Activated CD4-positive, alpha-beta memory T cell treated with anti-CD3 and anti-CD28 coated beads, Interleukin-2, amount 10 ng/mL, durations not matched to agents 7 days and 5 days (primary cell): ENCODE data around the gene LRRC8B. TPM values are rescaled to one million over a fixed set of nuclear protein-coding genes. Genes with fewer than 3 reads are reported as not detected.

Source experiments
- CTCF ChIA-PET: fragments of 350-600 bp; sonication (Branson Sonifier 250); formaldehyde crosslinking; loops from one replicate; lab custom pipeline; 2021; ENCODE audit warnings: antibody characterized with exemption, inconsistent platforms; lab: Charles Lee
- POLR2A ChIA-PET: fragments of 350-600 bp; sonication (Branson Sonifier 250); formaldehyde crosslinking; loops from one replicate; lab custom pipeline; 2021; ENCODE audit warnings: antibody characterized with exemption; lab: Charles Lee
- DNase-seq: peaks from one replicate; pipeline ENCODE4 v3.0.0-alpha.2; 2020
- H3K27ac Mint-ChIP-seq: one replicate; pipeline ENCODE4 v1.8.0; 2021; ENCODE audit warnings: mild to moderate bottlenecking, mixed read lengths
- H3K27me3 Mint-ChIP-seq: one replicate; pipeline ENCODE4 v1.8.0; 2021; ENCODE audit warnings: mixed read lengths
- H3K36me3 Mint-ChIP-seq: one replicate; pipeline ENCODE4 v1.8.0; 2021; ENCODE audit warnings: low read depth, mixed read lengths
- H3K4me1 Mint-ChIP-seq: one replicate; pipeline ENCODE4 v1.8.0; 2021; ENCODE audit warnings: mixed read lengths
- H3K4me3 Mint-ChIP-seq: one replicate; pipeline ENCODE4 v1.8.0; 2021; ENCODE audit warnings: mild to moderate bottlenecking, mixed read lengths
- H3K9me3 Mint-ChIP-seq: one replicate; pipeline ENCODE4 v1.8.0; 2021; ENCODE audit warnings: mixed read lengths
- total RNA-seq, 2 experiments: library from RNA; stranded (reverse); gene quantifications; one replicate each; pipeline ENCODE4 v1.2.3, GENCODE V29; 2021

Gene LRRC8B
- total RNA-seq, 2 experiments from 2014 or later: 21.3 to 21.7 TPM

GRCh38 chr1:89528382-89528780 is 3.8 kb downstream of the LRRC8B start:
- no peak overlapping the region for H3K4me3 Mint-ChIP-seq
- POLR2A ChIA-PET: interaction anchor here (0.9 to 1.8 kb wide), 6 partner anchors 12 to 105 kb away, joined by 3 to 4 read pairs (median 4); partner anchors contain the start of gene LRRC8C
- H3K9me3 Mint-ChIP-seq: no peaks in the 10 kb centered on the region
- CTCF ChIA-PET: interaction anchor here (1.5 to 1.6 kb wide), 2 partner anchors 71 to 102 kb away, joined by 4 to 5 read pairs; no protein-coding TSS in a partner anchor
- DNase-seq: no peak
- no peaks in the 10 kb centered on the region for H3K27me3 Mint-ChIP-seq
- H3K27ac Mint-ChIP-seq: no peak overlapping the region
- H3K4me1 Mint-ChIP-seq: peaks cover 50% of the 10 kb centered on the region
- H3K36me3 Mint-ChIP-seq: peaks cover 39% of the 10 kb centered on the region

DNA sequence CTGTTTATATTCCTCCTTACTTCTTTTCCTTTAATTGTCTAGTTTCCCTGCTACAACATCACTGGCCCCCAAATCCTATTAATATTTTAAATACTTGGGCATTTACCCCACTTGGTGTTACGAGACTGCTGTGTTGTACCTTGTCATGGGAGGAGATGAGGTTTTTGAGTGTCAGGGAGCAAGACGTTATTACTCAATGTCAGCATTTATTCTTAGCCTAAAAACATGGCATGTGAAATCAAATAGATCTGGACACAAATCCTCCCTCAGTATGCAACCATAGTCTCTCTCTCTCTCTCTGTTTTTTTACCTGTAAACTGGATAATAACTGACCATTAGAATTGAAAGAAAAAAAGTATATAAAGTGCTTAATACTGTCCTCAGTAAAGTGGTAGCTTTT is 4.6 kb downstream of the LRRC8B start:
- Mint-ChIP-seq H3K9me3 (no peaks in the 10 kb centered on the region), H3K27me3 (no peaks in the 10 kb centered on the region), H3K4me1 (peaks cover 47% of the 10 kb centered on the region), H3K36me3 (peaks cover 42% of the 10 kb centered on the region), H3K27ac (no peak overlapping the region), H3K4me3 (no peak overlapping the region)
- CTCF ChIA-PET: interaction anchor here (1.0 to 1.6 kb wide), 3 partner anchors 69 to 101 kb away, joined by 3 to 5 read pairs (median 4); no protein-coding TSS in a partner anchor
- DNase-seq: no peak
- POLR2A ChIA-PET: interaction anchor here (0.8 to 1.8 kb wide), 4 partner anchors 17 to 82 kb away, joined by 3 to 4 read pairs (median 4); no protein-coding TSS in a partner anchor

DNA sequence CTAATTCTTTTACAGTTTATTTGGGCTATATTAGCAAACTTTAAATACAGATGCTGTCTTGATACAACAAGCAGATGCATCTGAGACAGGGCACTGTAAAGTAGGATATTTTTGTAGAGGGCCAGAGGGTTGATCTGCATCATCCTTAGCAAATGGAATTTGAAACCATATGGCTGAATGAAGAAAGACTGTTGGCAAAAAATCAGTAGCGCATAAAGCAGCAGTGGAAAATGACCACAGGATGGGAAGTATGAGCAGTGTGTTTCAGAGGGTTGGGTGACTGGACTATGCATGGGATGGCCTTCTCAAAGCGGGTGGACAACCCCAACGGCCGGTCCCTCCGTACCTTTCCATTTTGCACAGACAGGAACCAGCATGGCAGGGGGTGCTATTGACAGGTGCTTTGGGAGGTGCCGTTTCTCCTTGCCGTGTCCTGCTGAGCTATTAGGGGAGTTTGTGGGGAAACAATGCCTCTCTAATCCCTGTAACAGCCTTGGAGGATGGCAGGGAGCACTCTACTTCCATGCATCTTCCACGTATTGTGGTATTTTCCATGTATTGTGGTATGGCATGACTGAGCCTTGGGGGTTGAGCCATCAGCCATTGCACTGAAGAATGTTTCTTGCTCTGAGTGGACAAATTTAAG is 5.9 kb downstream of the LRRC8B start:
- CTCF ChIA-PET: interaction anchor here (1.3 kb wide), 1 partner anchor 15 kb away, joined by 3 read pairs; no protein-coding TSS in a partner anchor
- H3K4me1 Mint-ChIP-seq: peaks cover 50% of the 10 kb centered on the region
- H3K9me3 Mint-ChIP-seq: no peaks in the 10 kb centered on the region
- H3K27ac Mint-ChIP-seq: no peak overlapping the region
- no peak for DNase-seq
- H3K4me3 Mint-ChIP-seq: no peak overlapping the region
- H3K27me3 Mint-ChIP-seq: no peaks in the 10 kb centered on the region
- POLR2A ChIA-PET: no interaction called here
- peaks cover 40% of the 10 kb centered on the region for H3K36me3 Mint-ChIP-seq

DNA sequence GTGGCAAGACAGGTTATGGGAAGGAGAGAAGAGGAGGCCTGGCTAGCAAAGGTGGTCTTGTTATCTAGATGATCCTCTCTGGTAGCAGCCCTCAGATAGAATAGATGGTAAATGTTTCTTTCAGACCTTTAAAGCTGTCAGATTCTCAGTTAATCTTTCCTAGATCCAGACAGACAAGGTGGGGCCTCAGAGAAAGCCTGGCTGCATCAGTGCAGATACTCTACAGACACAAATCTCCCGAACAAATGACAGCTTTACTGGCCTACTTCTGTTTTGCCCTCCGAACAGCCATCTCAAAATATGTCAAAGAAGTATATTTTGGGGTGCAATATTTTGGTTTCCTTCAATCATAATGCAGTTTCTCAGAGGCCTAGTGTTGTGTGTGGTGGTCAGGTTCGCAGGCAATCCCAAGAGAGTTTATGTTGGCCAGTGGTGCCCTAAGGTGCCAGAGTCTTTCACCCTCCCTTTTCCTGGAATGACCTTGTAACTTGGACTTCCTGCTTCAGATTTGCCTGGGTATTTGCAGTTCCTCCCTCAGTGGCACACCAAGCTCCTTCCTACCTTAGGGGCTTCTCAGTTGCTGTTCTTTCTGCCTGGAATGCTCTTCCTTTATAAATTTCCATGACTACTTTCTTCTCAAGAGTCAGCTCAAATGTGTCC is 7.0 kb downstream of the LRRC8B start:
- no peaks in the 10 kb centered on the region for H3K9me3 Mint-ChIP-seq
- peaks cover 41% of the 10 kb centered on the region for H3K36me3 Mint-ChIP-seq
- POLR2A ChIA-PET: no interaction called here
- no peak overlapping the region for H3K27ac Mint-ChIP-seq
- no peak for DNase-seq
- H3K4me1 Mint-ChIP-seq: peaks cover 51% of the 10 kb centered on the region
- CTCF ChIA-PET: interaction anchor here (0.9 to 1.4 kb wide), 2 partner anchors 9 to 12 kb away, joined by 3 read pairs; no protein-coding TSS in a partner anchor
- no peak overlapping the region for H3K4me3 Mint-ChIP-seq
- no peaks in the 10 kb centered on the region for H3K27me3 Mint-ChIP-seq

- POLR2A ChIA-PET: no interaction called here
- H3K36me3 Mint-ChIP-seq: peaks cover 45% of the 10 kb centered on the region
Measured at GRCh38 chr1:89532228-89532627, 7.6 kb downstream of the LRRC8B start.

GRCh38 chr1:89532866-89533265 is 8.2 kb downstream of the LRRC8B start:
- H3K4me3 Mint-ChIP-seq: no peak overlapping the region
- no peak overlapping the region for H3K27ac Mint-ChIP-seq
- POLR2A ChIA-PET: interaction anchor here (1.5 kb wide), 1 partner anchor 9 kb away, joined by 4 read pairs; the partner anchor contains the start of gene LRRC8B
- H3K27me3 Mint-ChIP-seq: no peaks in the 10 kb centered on the region
- DNase-seq: no peak
- H3K4me1 Mint-ChIP-seq: peaks cover 57% of the 10 kb centered on the region
- H3K36me3 Mint-ChIP-seq: peaks cover 46% of the 10 kb centered on the region
- CTCF ChIA-PET: no interaction called here
- H3K9me3 Mint-ChIP-seq: no peaks in the 10 kb centered on the region

More at GRCh38 chr1:89532228-89532627, 7.6 kb downstream of the LRRC8B start:
- no peak overlapping the region for H3K27ac Mint-ChIP-seq
- DNase-seq: no peak
- no peaks in the 10 kb centered on the region for H3K9me3 Mint-ChIP-seq
- H3K4me3 Mint-ChIP-seq: no peak overlapping the region
- no peaks in the 10 kb centered on the region for H3K27me3 Mint-ChIP-seq
- peaks cover 55% of the 10 kb centered on the region for H3K4me1 Mint-ChIP-seq
- CTCF ChIA-PET: interaction anchor here (0.9 to 1.4 kb wide), 2 partner anchors 9 to 13 kb away, joined by 3 read pairs; no protein-coding TSS in a partner anchor

- no peak for DNase-seq
- Mint-ChIP-seq H3K4me3 (no peak overlapping the region), H3K4me1 (peaks cover 61% of the 10 kb centered on the region), H3K36me3 (peaks cover 55% of the 10 kb centered on the region), H3K9me3 (peaks cover 2% of the 10 kb centered on the region), H3K27ac (no peak overlapping the region), H3K27me3 (no peaks in the 10 kb centered on the region)
- ChIA-PET POLR2A (interaction anchor here (0.6 kb wide), 1 partner anchor 74 kb away, joined by 5 read pairs; no protein-coding TSS in a partner anchor), CTCF (interaction anchor here (1.6 kb wide), 1 partner anchor 551 kb away, joined by 3 read pairs; no protein-coding TSS in a partner anchor)
Measured at GRCh38 chr1:89535537-89535936, 10.9 kb downstream of the LRRC8B start.

GRCh38 chr1:89536555-89537341 is 12.1 kb downstream of the LRRC8B start:
- Mint-ChIP-seq H3K9me3 (peaks cover 2% of the 10 kb centered on the region), H3K4me3 (no peak overlapping the region), H3K36me3 (peaks cover 52% of the 10 kb centered on the region), H3K27me3 (no peaks in the 10 kb centered on the region), H3K27ac (no peak overlapping the region), H3K4me1 (peaks cover 59% of the 10 kb centered on the region)
- no peak for DNase-seq
- ChIA-PET CTCF (interaction anchor here (1.1 to 1.6 kb wide), 2 partner anchors 93 to 553 kb away, joined by 3 read pairs; no protein-coding TSS in a partner anchor), POLR2A (interaction anchor here (0.8 to 1.1 kb wide), 2 partner anchors 9 to 12 kb away, joined by 3 read pairs; partner anchors contain the start of gene LRRC8B)

GRCh38 chr1:89538361-89538760 is 13.7 kb downstream of the LRRC8B start:
- H3K9me3 Mint-ChIP-seq: peaks cover 2% of the 10 kb centered on the region
- CTCF ChIA-PET: no interaction called here
- no peak overlapping the region for H3K27ac Mint-ChIP-seq
- POLR2A ChIA-PET: no interaction called here
- no peaks in the 10 kb centered on the region for H3K27me3 Mint-ChIP-seq
- DNase-seq: no peak
- H3K4me1 Mint-ChIP-seq: peaks cover 48% of the 10 kb centered on the region
- peaks cover 43% of the 10 kb centered on the region for H3K36me3 Mint-ChIP-seq
- H3K4me3 Mint-ChIP-seq: no peak overlapping the region

GRCh38 chr1:89539128-89539527 is 14.5 kb downstream of the LRRC8B start:
- Mint-ChIP-seq H3K9me3 (peaks cover 2% of the 10 kb centered on the region), H3K4me3 (no peak overlapping the region), H3K4me1 (peaks cover 47% of the 10 kb centered on the region), H3K27me3 (no peaks in the 10 kb centered on the region), H3K27ac (no peak overlapping the region), H3K36me3 (peaks cover 39% of the 10 kb centered on the region)
- CTCF ChIA-PET: interaction anchor here (1.5 kb wide), 1 partner anchor 224 kb away, joined by 4 read pairs; no protein-coding TSS in a partner anchor
- no peak for DNase-seq
- POLR2A ChIA-PET: no interaction called here

DNA sequence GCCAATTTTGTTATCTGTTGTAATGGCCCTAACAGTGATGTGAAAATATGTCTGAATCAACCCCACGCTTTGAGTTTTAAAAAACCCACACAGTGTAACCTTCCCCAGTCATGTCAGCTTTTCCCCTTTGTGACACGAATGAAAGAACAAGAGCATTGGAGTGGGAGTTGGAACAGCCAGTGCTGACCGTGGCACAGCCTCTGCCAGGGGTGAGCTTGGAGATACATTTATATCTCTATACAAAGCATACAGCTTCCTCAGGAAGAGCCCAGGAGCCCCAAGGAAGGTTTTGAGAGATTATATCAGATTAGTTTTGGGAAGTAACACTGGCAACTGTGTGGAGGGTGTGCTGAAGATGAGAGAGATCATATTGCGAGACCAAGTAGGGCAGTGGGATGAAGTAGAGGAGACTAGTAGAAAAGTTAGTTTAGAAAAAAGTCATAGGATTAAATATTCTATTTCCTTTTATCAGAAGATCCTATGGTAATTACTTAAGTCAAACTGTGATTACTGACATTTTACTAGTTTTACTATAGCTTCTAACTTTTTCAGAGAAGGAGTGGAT is 15.9 kb downstream of the LRRC8B start:
- DNase-seq: no peak
- Mint-ChIP-seq H3K27ac (no peak overlapping the region), H3K4me1 (peaks cover 54% of the 10 kb centered on the region), H3K27me3 (no peaks in the 10 kb centered on the region), H3K9me3 (peaks cover 2% of the 10 kb centered on the region), H3K36me3 (peaks cover 40% of the 10 kb centered on the region), H3K4me3 (no peak overlapping the region)
- ChIA-PET CTCF (interaction anchor here (0.6 to 1.5 kb wide), 3 partner anchors 9 to 222 kb away, joined by 3 to 4 read pairs (median 3); no protein-coding TSS in a partner anchor), POLR2A (interaction anchor here (1.0 to 1.5 kb wide), 4 partner anchors 9 to 47 kb away, joined by 3 to 5 read pairs (median 4); partner anchors contain the start of gene LRRC8B)

DNA sequence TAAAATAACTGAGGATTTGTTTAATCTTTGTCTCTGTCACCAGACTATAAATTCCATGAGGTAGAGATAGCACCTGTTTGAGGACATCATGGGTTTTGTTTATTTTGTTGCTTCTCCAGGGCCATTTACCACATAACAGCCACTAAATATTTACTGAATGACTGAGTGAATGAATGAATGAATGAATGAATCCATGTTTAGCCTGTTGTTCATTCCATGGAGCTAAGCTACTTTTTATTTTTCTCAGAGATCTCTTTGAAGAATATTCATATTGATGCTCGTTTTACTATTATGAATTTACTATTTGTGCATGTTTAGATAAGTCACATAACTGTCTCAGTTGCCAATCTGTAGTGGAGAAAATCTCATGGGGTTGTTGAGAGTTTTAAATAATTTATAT is 17.7 kb downstream of the LRRC8B start:
- no peak overlapping the region for H3K4me3 Mint-ChIP-seq
- peaks cover 2% of the 10 kb centered on the region for H3K9me3 Mint-ChIP-seq
- no peak overlapping the region for H3K27ac Mint-ChIP-seq
- H3K4me1 Mint-ChIP-seq: peaks cover 59% of the 10 kb centered on the region
- CTCF ChIA-PET: interaction anchor here (1.3 kb wide), 1 partner anchor 221 kb away, joined by 3 read pairs; no protein-coding TSS in a partner anchor
- H3K27me3 Mint-ChIP-seq: no peaks in the 10 kb centered on the region
- DNase-seq: no peak
- POLR2A ChIA-PET: no interaction called here
- H3K36me3 Mint-ChIP-seq: peaks cover 33% of the 10 kb centered on the region
